ENCODE measurements around the gene G6PC3. TPM values are rescaled to one million over a fixed set of nuclear protein-coding genes. Genes with fewer than 3 reads are reported as not detected.

The G6PC3 gene
- total RNA-seq, 1 donor from 2014 or later, result 11.4 TPM

GRCh38 chr17:44124118-44124438 lies 53.5 kb downstream of the G6PC3 start:
- no peak for DNase-seq

Small RNAs within 50 kb of the gene (small RNA-seq; reads per million reads assigned to genes)
- 0.12 reads per million for gene RF00012

Other genes with a start within 250 kb of the G6PC3 start
- gene MPP3, start 237.6 kb upstream of the G6PC3 start, total RNA-seq, result 27.1 TPM
- not detected for gene CD300LG, start 223.6 kb upstream of the G6PC3 start, total RNA-seq
- 14.2 TPM for gene MPP2, start 163.2 kb upstream of the G6PC3 start, total RNA-seq
- not detected for gene PPY, start 128.3 kb upstream of the G6PC3 start, total RNA-seq
- gene PYY, start 116.8 kb upstream of the G6PC3 start, total RNA-seq, result not detected
- 0.78 TPM for gene NAGS, start 66.1 kb upstream of the G6PC3 start, total RNA-seq
- 36.3 TPM for gene TMEM101, start 55.8 kb upstream of the G6PC3 start, total RNA-seq
- gene LSM12, start 4.1 kb upstream of the G6PC3 start, total RNA-seq, result 22.8 TPM
- gene HDAC5, start 52.9 kb downstream of the G6PC3 start, total RNA-seq, result 101 TPM
- 0.78 TPM for gene HROB, start 71.2 kb downstream of the G6PC3 start, total RNA-seq
- not detected for gene ASB16, start 100.0 kb downstream of the G6PC3 start, total RNA-seq
- gene TMUB2, start 116.2 kb downstream of the G6PC3 start, total RNA-seq, result 26.0 TPM
- gene ATXN7L3, start 129.1 kb downstream of the G6PC3 start, total RNA-seq, result 66.0 TPM
- gene UBTF, start 148.9 kb downstream of the G6PC3 start, total RNA-seq, result 73.3 TPM
- 5.8 TPM for gene SLC4A1, start 197.4 kb downstream of the G6PC3 start, total RNA-seq
- gene RUNDC3A, start 237.9 kb downstream of the G6PC3 start, total RNA-seq, result 79.1 TPM